Measurements from ENCODE around the gene OLFML2A. TPM values are rescaled to one million over a fixed set of nuclear protein-coding genes. Genes with fewer than 3 reads are reported as not detected.
"Not testable (repeated sequence)": the region's sequence is repeated elsewhere in the genome, so short reads cannot be mapped to it uniquely, and the experiment has no call there.

OLFML2A gene
- total and polyA plus RNA-seq, 2 of the 4 experiments (the other 2 are of a cell fraction) = 2.0 to 5.9 TPM

DNA sequence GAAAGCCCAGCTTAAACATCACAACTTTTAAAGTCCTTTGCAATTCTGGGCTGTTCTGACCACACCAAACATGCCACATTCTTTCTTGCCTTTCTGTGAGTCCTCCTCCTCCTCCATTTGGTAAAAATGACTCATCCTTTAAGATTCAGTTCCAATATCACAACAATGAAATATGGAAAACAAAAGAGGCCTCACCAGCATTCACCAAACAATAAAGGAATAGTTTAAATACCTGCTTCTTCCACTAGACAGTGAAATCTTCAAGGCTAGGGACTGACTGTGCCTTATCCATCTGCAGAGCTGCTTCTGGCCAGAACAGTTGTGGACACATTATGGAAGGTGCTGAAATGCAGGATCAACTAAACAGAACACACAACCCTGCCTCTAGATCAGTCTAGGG lies 41.8 kb upstream of the OLFML2A start:
- POLR2A ChIA-PET (ENCODE audit: unreplicated experiment) = no interaction called here
- no peak overlapping the region for H3K18ac ChIP-seq (ENCODE audit: low read depth, low read length)
- H2BK15ac ChIP-seq (ENCODE audit: low read depth, low read length) = no peak overlapping the region
- no peaks in the 10 kb centered on the region for H3K36me3 ChIP-seq (ENCODE audit: control insufficient read depth, insufficient read depth, low read length)
- no peak for TF ChIP-seq CEBPB (IDR thresholded peaks at IDR 0.05; ENCODE audit: low read depth, low read length)
- TF ChIP-seq FOS (IDR thresholded peaks at IDR 0.05; ENCODE audit: low read depth, low read length) = 0 out of 2 replicates have a peak, but pooled peaks have one; percentile 33
- peaks cover 7% of the 10 kb centered on the region for H3K4me1 ChIP-seq (ENCODE audit: control insufficient read depth, insufficient read depth, low read length)
- H4K5ac ChIP-seq (ENCODE audit: low read depth, low read length) = no peak overlapping the region
- no peak overlapping the region for H3K4me3 ChIP-seq (ENCODE audit: insufficient read depth, low read depth, low read length)
- H3K9me1 ChIP-seq (ENCODE audit: insufficient read depth, low read length) = peaks cover 7% of the 10 kb centered on the region
- no peak overlapping the region for H2BK120ac ChIP-seq (ENCODE audit: low read depth, low read length)
- no peak overlapping the region for H3K9ac ChIP-seq (ENCODE audit: low read depth, low read length)
- H4K91ac ChIP-seq (ENCODE audit: insufficient read depth, low read depth, low read length) = no peak overlapping the region
- ATAC-seq (ENCODE audit: low read depth) (peak; percentile 91), DNase-seq (peak; percentile 53)
- 0 out of 2 replicates have a peak overlapping the region, but pooled peaks have one; percentile 1 for H3K4ac ChIP-seq (ENCODE audit: low read depth, low read length)
- no peaks in the 10 kb centered on the region for H3K27me3 ChIP-seq (ENCODE audit: control insufficient read depth, insufficient read depth, low read length)
- H2BK5ac ChIP-seq (ENCODE audit: low read depth, low read length, poor library complexity, severe bottlenecking) = peak overlapping the region; percentile 12
- no peak overlapping the region for H3K14ac ChIP-seq (replicated peaks; ENCODE audit: low read depth, low read length)
- peak overlapping the region in 1 of 2 experiments; percentile 29; a peak in 2 of 4 replicates for H4K8ac ChIP-seq (ENCODE audit: low read depth in 2 of 2, low read length in 2 of 2)
- no peak overlapping the region for H3K56ac ChIP-seq (ENCODE audit: extremely low read depth, insufficient read depth, low read length)
- no TSS peak for BruUV-seq (replicated peaks)
- H3K23ac ChIP-seq (ENCODE audit: low read depth, low read length) = no peak overlapping the region
- H2AFZ ChIP-seq (replicated peaks; ENCODE audit: low read length, poor library complexity) = peak overlapping the region; percentile 59
- H2AK9ac ChIP-seq (replicated peaks; ENCODE audit: low read depth, low read length, poor library complexity) = no peak overlapping the region
- H4K20me1 ChIP-seq (ENCODE audit: insufficient read depth, low read length) = no peaks in the 10 kb centered on the region
- H3K27ac ChIP-seq (ENCODE audit: insufficient read depth, low read length) = no peak overlapping the region
- H3K4me2 ChIP-seq (ENCODE audit: low read depth, low read length) = peak overlapping the region; percentile 12; the same call in 1 of the 2 replicates
- H3K9me3 ChIP-seq (ENCODE audit: control insufficient read depth, insufficient read depth, low read length) = no peaks in the 10 kb centered on the region
- CTCF ChIA-PET = interaction anchor here (1.1 to 1.3 kb wide), 2 partner anchors 13 to 118 kb away, joined by 3 read pairs; no protein-coding TSS in a partner anchor
- dilution Hi-C loops (cut with HindIII; ENCODE audit: low sequenced_read_pairs, unreplicated experiment) = no loop called here
- no peak overlapping the region for H2AK5ac ChIP-seq (ENCODE audit: low read depth, low read length)
- intact Hi-C loops (cut with micrococcal nuclease) = no loop called here
- H3K79me1 ChIP-seq (ENCODE audit: low read depth in 1 of 2, low read length in 2 of 2) = no peaks in the 10 kb centered on the region
- in situ Hi-C loops (cut with MboI; ENCODE audit: low sequenced_read_pairs) = no loop called here
- H2BK20ac ChIP-seq (ENCODE audit: low read depth, low read length) = no peak overlapping the region

DNA sequence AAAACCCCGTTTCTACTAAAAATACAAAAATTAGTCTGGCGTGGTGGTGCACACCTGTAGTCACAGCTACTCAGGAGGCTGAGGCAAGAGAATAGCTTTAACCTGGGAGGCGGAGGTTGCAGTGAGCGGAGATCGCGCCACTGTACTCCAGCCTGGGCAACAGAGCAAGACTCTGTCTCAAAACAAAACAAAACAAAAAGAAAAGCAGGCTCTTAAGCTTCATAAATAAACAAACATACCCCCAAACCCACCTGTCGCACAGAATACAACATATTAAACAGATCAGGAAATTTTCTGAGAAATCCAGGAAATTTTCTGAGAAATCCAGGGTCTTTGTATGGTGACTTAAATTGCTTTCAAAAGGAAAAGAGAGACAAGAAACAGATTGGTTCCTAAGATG lies 38.9 kb upstream of the OLFML2A start:
- ATAC-seq (ENCODE audit: low read depth); H3K18ac ChIP-seq (ENCODE audit: low read depth, low read length); POLR2A ChIA-PET (ENCODE audit: unreplicated experiment); H4K91ac ChIP-seq (ENCODE audit: insufficient read depth, low read depth, low read length); H2AFZ ChIP-seq (replicated peaks; ENCODE audit: low read length, poor library complexity); H2AK9ac ChIP-seq (replicated peaks; ENCODE audit: low read depth, low read length, poor library complexity); H2AK5ac ChIP-seq (ENCODE audit: low read depth, low read length); H3K4me3 ChIP-seq (ENCODE audit: insufficient read depth, low read depth, low read length); H2BK20ac ChIP-seq (ENCODE audit: low read depth, low read length); H3K14ac ChIP-seq (replicated peaks; ENCODE audit: low read depth, low read length); H3K9me1 ChIP-seq (ENCODE audit: insufficient read depth, low read length); H3K23ac ChIP-seq (ENCODE audit: low read depth, low read length); H4K20me1 ChIP-seq (ENCODE audit: insufficient read depth, low read length); DNase-seq; H3K4me1 ChIP-seq (ENCODE audit: control insufficient read depth, insufficient read depth, low read length); H3K4ac ChIP-seq (ENCODE audit: low read depth, low read length); H3K27me3 ChIP-seq (ENCODE audit: control insufficient read depth, insufficient read depth, low read length); H2BK5ac ChIP-seq (ENCODE audit: low read depth, low read length, poor library complexity, severe bottlenecking); dilution Hi-C loops (cut with HindIII; ENCODE audit: low sequenced_read_pairs, unreplicated experiment); H4K8ac ChIP-seq (ENCODE audit: low read depth in 2 of 2, low read length in 2 of 2); H4K5ac ChIP-seq (ENCODE audit: low read depth, low read length); H2BK120ac ChIP-seq (ENCODE audit: low read depth, low read length); H3K79me1 ChIP-seq (ENCODE audit: low read depth in 1 of 2, low read length in 2 of 2); H3K9ac ChIP-seq (ENCODE audit: low read depth, low read length); intact Hi-C loops (cut with micrococcal nuclease); H2BK15ac ChIP-seq (ENCODE audit: low read depth, low read length); in situ Hi-C loops (cut with MboI; ENCODE audit: low sequenced_read_pairs); H3K9me3 ChIP-seq (ENCODE audit: control insufficient read depth, insufficient read depth, low read length); H3K36me3 ChIP-seq (ENCODE audit: control insufficient read depth, insufficient read depth, low read length); H3K27ac ChIP-seq (ENCODE audit: insufficient read depth, low read length); H3K4me2 ChIP-seq (ENCODE audit: low read depth, low read length); BruUV-seq (replicated peaks); H3K56ac ChIP-seq (ENCODE audit: extremely low read depth, insufficient read depth, low read length): not testable (repeated sequence)
- CTCF ChIA-PET = interaction anchor here (1.0 kb wide), 1 partner anchor 12 kb away, joined by 3 read pairs; no protein-coding TSS in a partner anchor
- 100% methylated on average over 4 of the region's 7 CpGs; no CpG with 5 or more reads in 1 of the 2 experiments for WGBS, 2 experiments (ENCODE audit: extremely low coverage in 2 of 2, insufficient read length in 1 of 2)
